Loucy (cell line): ENCODE results near the gene ZIC1.

Experiments used
- EZH2phosphoT487 ChIP-seq: fragments of 200-600 bp; IDR thresholded peaks from 2 replicates; pipeline ENCODE4 v1.6.1; 2018; ENCODE audit warnings: antibody characterized with exemption, mild to moderate bottlenecking, moderate library complexity, borderline replicate concordance
- TF ChIP-seq, protein P1 (sequence below): fragments of 200-600 bp; sonication (generic); conservative IDR thresholded peaks from 2 replicates; pipeline ENCODE4 v1.5.1; 2014; ENCODE audit warnings: mild to moderate bottlenecking, antibody characterized with exemption, low read length

DNA sequence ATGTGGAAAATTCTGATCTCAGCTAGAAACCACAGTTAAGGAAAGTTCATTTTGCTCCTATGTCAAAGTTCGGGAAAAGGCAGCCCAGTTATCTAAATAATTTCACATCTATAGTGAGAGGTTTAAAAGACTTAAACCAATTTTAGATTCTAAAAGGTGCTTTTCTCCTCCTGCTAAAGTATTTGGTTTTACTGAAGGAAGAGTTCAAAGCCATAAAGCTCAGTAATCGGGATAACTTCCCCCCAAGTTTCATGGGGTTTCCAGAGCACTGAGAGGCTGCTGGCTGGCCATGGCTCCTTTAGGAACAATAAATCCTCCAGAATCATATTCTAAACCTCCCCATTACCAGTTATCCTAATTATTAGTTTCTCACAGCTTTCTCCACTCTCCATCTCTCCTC is 41.0 kb upstream of the ZIC1 start:
- TF ChIP-seq, protein P1, sequence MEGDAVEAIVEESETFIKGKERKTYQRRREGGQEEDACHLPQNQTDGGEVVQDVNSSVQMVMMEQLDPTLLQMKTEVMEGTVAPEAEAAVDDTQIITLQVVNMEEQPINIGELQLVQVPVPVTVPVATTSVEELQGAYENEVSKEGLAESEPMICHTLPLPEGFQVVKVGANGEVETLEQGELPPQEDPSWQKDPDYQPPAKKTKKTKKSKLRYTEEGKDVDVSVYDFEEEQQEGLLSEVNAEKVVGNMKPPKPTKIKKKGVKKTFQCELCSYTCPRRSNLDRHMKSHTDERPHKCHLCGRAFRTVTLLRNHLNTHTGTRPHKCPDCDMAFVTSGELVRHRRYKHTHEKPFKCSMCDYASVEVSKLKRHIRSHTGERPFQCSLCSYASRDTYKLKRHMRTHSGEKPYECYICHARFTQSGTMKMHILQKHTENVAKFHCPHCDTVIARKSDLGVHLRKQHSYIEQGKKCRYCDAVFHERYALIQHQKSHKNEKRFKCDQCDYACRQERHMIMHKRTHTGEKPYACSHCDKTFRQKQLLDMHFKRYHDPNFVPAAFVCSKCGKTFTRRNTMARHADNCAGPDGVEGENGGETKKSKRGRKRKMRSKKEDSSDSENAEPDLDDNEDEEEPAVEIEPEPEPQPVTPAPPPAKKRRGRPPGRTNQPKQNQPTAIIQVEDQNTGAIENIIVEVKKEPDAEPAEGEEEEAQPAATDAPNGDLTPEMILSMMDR, result no peak
- TF ChIP-seq EZH2phosphoT487, result no peak
